Left ventricle myocardium inferior (tissue), 1 donor: ENCODE measurements around the gene GRXCR2. TPM values are rescaled to one million over a fixed set of nuclear protein-coding genes. Genes with fewer than 3 reads are reported as not detected.

Experiments used
- DNase-seq: peaks from one replicate; pipeline ENCODE4 v3.0.0-alpha.2; 2020
- H3K27ac ChIP-seq: fragments of 200-600 bp; replicated peaks from 2 replicates; pipeline ENCODE4 v1.8.0; 2021
- H3K27me3 ChIP-seq: fragments of 200-600 bp; 2 replicates; pipeline ENCODE4 v1.8.0; 2021; ENCODE audit warnings: low read depth
- H3K36me3 ChIP-seq: fragments of 200-600 bp; 2 replicates; pipeline ENCODE4 v1.8.0; 2021
- H3K4me1 ChIP-seq: fragments of 200-600 bp; 2 replicates; pipeline ENCODE4 v1.8.0; 2021
- H3K4me3 ChIP-seq: fragments of 200-600 bp; 2 replicates; pipeline ENCODE4 v1.8.0; 2021; ENCODE audit warnings: mild to moderate bottlenecking, moderate library complexity
- H3K9me3 ChIP-seq: fragments of 200-600 bp; replicated peaks from 2 replicates; pipeline ENCODE4 v1.8.0; 2021
- intact Hi-C: fragments of 100-400 bp; cut with micrococcal nuclease; formaldehyde crosslinking; loops from one replicate; pipeline ENCODE4 v1.11.0; 2022
- long read RNA-seq: library from polyadenylated mRNA; unstranded; transcript quantifications from one replicate; pipeline ENCODE4 v2.0.0, GENCODE V29; 2021
- total RNA-seq: library from RNA; stranded (reverse); fragmentation: NEBNext Ultra II Directional; extraction: Animal tissue kit (Norgen Biotek cat#: 25700); gene quantifications from one replicate; pipeline ENCODE4 v1.2.1, GENCODE V29; 2021
- TF ChIP-seq, protein P1 (sequence below): fragments of 200-600 bp; IDR thresholded peaks from 2 replicates; pipeline ENCODE4 v1.8.0; 2021; ENCODE audit warnings: antibody characterized with exemption, mild to moderate bottlenecking, borderline replicate concordance
- donor health status: DM: no; HTN: yes; CAD: no; lungs with severe emphysema.

GRXCR2 gene, protein sequence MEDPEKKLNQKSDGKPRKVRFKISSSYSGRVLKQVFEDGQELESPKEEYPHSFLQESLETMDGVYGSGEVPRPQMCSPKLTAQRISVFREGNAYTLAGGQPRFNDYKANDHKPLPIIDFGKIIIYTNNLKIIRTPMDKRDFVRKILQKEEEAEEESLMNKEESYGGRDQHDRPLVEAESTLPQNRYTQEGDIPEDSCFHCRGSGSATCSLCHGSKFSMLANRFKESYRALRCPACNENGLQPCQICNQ
- 1.1 TPM for total RNA-seq
- long read RNA-seq = 0 reads

DNA sequence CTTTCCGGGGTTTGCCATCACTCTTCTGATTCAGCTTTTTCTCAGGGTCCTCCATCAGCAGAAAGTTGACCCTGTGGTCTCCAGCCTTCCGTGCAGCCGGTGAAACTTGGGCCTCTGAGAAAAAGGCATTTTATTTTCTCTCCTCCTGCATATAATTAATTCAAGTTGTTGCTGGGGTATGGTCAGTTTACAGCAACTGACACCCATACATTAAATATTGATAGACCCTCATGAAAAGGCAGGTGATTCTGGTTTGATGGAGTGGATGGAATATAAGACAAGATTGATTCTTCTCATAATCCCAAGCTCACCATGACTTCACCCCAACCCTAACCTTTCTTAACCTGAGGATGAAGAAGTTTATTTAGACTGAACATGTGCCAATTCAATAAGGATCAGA lies at the start of gene GRXCR2:
TSS of gene GRXCR2 (minus strand) at position 101 of the 400 bp plus-strand sequence. CDS start at position 55, 46 bp downstream.
- TF ChIP-seq, protein P1, sequence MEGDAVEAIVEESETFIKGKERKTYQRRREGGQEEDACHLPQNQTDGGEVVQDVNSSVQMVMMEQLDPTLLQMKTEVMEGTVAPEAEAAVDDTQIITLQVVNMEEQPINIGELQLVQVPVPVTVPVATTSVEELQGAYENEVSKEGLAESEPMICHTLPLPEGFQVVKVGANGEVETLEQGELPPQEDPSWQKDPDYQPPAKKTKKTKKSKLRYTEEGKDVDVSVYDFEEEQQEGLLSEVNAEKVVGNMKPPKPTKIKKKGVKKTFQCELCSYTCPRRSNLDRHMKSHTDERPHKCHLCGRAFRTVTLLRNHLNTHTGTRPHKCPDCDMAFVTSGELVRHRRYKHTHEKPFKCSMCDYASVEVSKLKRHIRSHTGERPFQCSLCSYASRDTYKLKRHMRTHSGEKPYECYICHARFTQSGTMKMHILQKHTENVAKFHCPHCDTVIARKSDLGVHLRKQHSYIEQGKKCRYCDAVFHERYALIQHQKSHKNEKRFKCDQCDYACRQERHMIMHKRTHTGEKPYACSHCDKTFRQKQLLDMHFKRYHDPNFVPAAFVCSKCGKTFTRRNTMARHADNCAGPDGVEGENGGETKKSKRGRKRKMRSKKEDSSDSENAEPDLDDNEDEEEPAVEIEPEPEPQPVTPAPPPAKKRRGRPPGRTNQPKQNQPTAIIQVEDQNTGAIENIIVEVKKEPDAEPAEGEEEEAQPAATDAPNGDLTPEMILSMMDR = no peak
- H3K27ac ChIP-seq = no peak within 1 kb of the TSS
- no peaks in the 10 kb centered on the region for H3K4me1 ChIP-seq
- no peaks in the 10 kb centered on the region for H3K36me3 ChIP-seq
- no peak for DNase-seq
- intact Hi-C loops = no loop called here
- H3K27me3 ChIP-seq = no peaks in the 10 kb centered on the region
- no peaks in the 10 kb centered on the region for H3K9me3 ChIP-seq
- no peak within 1 kb of the TSS for H3K4me3 ChIP-seq

DNA sequence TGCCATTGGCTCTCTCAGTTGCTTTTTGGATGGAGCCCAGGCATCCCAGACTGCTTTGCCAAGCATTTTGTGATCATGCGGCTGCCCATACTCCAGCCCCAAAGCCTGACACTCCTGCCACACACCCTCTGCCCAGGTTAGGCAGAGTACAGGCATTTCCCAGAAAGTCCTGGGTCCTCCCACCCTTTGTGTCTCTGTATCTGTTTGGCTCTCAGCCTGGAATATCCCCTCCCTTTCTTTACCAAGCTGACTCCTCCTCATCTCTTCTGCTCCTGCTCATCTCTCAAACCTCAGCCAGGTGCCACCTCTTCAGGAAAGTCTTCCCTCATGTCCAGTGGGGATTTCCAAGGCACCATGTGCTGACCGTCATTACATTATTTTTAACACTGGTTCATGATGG lies 49.2 kb upstream of the GRXCR2 start:
- no peaks in the 10 kb centered on the region for H3K36me3 ChIP-seq
- no peaks in the 10 kb centered on the region for H3K27me3 ChIP-seq
- H3K4me3 ChIP-seq = no peak overlapping the region
- intact Hi-C loops = no loop called here
- no peak overlapping the region for H3K27ac ChIP-seq
- H3K9me3 ChIP-seq = no peaks in the 10 kb centered on the region
- peaks cover 7% of the 10 kb centered on the region for H3K4me1 ChIP-seq
- DNase-seq = no peak
- TF ChIP-seq, protein P1 = no peak

DNA sequence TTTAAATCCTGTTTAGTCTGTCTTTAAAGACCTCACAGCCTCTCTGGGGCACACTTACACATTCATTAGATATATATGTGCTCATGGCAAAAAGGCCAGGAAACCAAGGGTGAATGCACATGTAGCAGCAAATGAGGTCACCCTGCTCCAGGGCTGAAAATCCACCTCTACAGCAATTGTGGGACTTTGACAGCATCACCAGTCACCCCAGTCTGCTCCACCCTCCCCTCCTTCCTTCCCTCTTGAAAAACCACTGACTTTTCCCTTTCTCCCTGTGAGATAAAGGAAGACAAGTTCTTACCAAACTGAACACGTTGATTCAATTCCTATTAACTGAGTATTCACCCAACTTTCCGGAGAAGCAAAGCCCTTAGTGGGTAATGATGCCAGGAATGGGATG lies 48.4 kb upstream of the GRXCR2 start:
- intact Hi-C loops = no loop called here
- no peak for DNase-seq
- Histone ChIP-seq H3K4me1 (peaks cover 7% of the 10 kb centered on the region), H3K4me3 (no peak overlapping the region), H3K27ac (no peak overlapping the region), H3K9me3 (no peaks in the 10 kb centered on the region), H3K27me3 (no peaks in the 10 kb centered on the region), H3K36me3 (no peaks in the 10 kb centered on the region)
- TF ChIP-seq, protein P1 = no peak

DNA sequence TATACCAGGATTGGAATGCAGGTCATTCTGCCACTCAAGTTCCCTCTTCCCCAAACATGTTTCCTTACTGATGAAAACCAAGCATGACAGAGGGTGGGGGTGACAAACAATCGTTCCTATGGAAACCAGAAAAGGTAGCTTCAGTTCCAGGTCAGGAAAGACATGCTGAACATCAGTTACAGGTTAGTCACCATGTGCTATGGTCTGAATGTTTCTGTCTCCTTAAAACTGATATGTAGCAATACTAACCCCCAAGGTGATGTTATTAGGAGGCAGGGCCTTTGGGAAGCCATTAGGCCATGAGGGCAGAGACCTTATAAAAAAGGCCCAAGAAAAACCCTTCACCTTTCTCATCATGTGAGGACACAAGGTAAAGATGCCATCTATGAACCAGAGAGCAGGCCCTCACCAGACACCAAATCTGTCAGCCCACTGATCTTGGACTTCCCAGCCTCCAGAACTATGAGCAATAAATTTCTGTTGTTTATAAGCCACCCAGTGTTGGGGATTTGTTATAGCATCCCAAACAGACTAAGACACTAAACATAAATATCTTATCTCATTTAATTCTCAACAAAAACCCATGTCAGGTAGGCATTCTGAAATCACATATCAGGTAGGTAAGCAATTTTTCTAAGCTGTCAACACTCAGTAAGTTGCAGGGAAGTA lies 47.9 kb upstream of the GRXCR2 start:
- TF ChIP-seq, protein P1 = no peak
- no peaks in the 10 kb centered on the region for H3K27me3 ChIP-seq
- no peaks in the 10 kb centered on the region for H3K36me3 ChIP-seq
- peaks cover 7% of the 10 kb centered on the region for H3K4me1 ChIP-seq
- intact Hi-C loops = no loop called here
- H3K27ac ChIP-seq = no peak overlapping the region
- H3K9me3 ChIP-seq = no peaks in the 10 kb centered on the region
- DNase-seq = no peak
- no peak overlapping the region for H3K4me3 ChIP-seq

DNA sequence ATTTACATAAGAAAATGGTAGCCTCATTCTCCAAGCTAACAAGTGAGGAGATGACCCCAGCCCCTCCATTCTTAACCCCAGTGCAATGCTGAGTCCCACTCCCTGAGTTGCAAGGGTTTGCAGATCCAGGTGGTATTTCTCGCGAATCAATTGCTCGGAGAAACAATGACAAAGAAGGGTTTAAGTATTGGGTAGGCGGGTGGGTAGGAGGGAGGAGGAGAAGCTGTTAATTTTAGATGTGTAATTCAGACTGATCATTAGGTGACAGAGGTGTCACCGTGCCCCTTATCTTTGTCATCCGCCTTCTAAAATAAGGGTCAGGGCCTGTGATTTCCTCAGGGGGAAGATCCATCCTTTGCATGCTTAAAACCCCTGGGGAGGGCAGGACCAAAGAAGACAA lies 46.6 kb upstream of the GRXCR2 start:
- no peaks in the 10 kb centered on the region for H3K9me3 ChIP-seq
- intact Hi-C loops = no loop called here
- no peaks in the 10 kb centered on the region for H3K27me3 ChIP-seq
- no peak overlapping the region for H3K4me3 ChIP-seq
- DNase-seq = no peak
- H3K27ac ChIP-seq = no peak overlapping the region
- H3K36me3 ChIP-seq = no peaks in the 10 kb centered on the region
- TF ChIP-seq, protein P1 = no peak
- peaks cover 7% of the 10 kb centered on the region for H3K4me1 ChIP-seq
